Mesothelial cell of epicardium (in vitro differentiated cells): ENCODE data around the gene IER5. TPM values are rescaled to one million over a fixed set of nuclear protein-coding genes. Genes with fewer than 3 reads are reported as not detected.
"Not testable (repeated sequence)": the region's sequence is repeated elsewhere in the genome, so short reads cannot be mapped to it uniquely, and the experiment has no call there.

Source experiments
- DNase-seq, 2 experiments: peaks; one replicate each; pipeline ENCODE4 v3.0.0; 2021; ENCODE audit warnings: low spot score in 2 of 2; ENCODE audit not compliant: unreplicated experiment in 2 of 2
- H3K27ac Mint-ChIP-seq: 2 replicates; pipeline ENCODE4 v1.8.0; 2021; ENCODE audit warnings: mixed read lengths
- H3K27me3 Mint-ChIP-seq: 2 replicates; pipeline ENCODE4 v1.8.0; 2021; ENCODE audit warnings: low read depth, mixed read lengths
- H3K36me3 Mint-ChIP-seq: 2 replicates; pipeline ENCODE4 v1.8.0; 2021; ENCODE audit warnings: mixed read lengths
- H3K4me1 Mint-ChIP-seq: 2 replicates; pipeline ENCODE4 v1.8.0; 2021; ENCODE audit warnings: mixed read lengths
- H3K4me3 Mint-ChIP-seq: 2 replicates; pipeline ENCODE4 v1.8.0; 2021; ENCODE audit warnings: mild to moderate bottlenecking, moderate library complexity, mixed read lengths
- H3K9me3 Mint-ChIP-seq: 2 replicates; pipeline ENCODE4 v1.8.0; 2021; ENCODE audit warnings: mixed read lengths
- CTCF ChIP-seq: fragments of 200-600 bp; sonication (generic); IDR thresholded peaks from one replicate; pipeline ENCODE4 v1.5.0; 2021; ENCODE audit warnings: antibody characterized with exemption; ENCODE audit not compliant: unreplicated experiment
- total RNA-seq: library from RNA; stranded (reverse); gene quantifications from 3 replicates; pipeline ENCODE4 v1.2.1, GENCODE V29; 2021

IER5 gene
- total RNA-seq, 1 donor from 2014 or later: 14.1 TPM

- H3K4me3 Mint-ChIP-seq: no peak overlapping the region
- H3K36me3 Mint-ChIP-seq: no peaks in the 10 kb centered on the region
- DNase-seq: no peak
- H3K27me3 Mint-ChIP-seq: no peaks in the 10 kb centered on the region
- H3K27ac Mint-ChIP-seq: no peak overlapping the region
- H3K4me1 Mint-ChIP-seq: peaks cover 20% of the 10 kb centered on the region
- no peak for TF ChIP-seq CTCF
- no peaks in the 10 kb centered on the region for H3K9me3 Mint-ChIP-seq
Observed at GRCh38 chr1:181114574-181115367, 26.3 kb downstream of the IER5 start.

GRCh38 chr1:181115368-181115684, 26.8 kb downstream of the IER5 start:
- no peak for TF ChIP-seq CTCF
- peaks cover 20% of the 10 kb centered on the region for H3K4me1 Mint-ChIP-seq

DNA sequence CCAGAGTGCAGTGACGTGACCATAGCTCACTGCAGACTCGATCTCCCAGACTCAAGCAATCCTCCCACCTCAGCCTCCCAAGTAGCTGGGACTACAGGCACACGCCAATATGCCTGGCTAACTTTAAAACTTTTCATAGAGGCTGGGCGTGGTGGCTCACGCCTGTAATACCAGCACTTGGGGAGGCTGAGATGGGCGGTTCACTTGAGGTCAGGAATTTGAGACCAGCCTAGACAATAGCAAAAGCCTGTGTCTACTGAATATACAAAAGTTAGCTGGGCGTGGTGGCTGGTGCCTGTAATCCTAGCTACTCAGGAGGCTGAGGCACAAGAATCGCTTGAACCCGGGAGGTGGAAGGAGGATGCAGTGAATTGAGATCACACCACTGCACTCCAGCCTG, 27.5 kb downstream of the IER5 start:
- H3K4me3 Mint-ChIP-seq, H3K27me3 Mint-ChIP-seq: not testable (repeated sequence)
- H3K4me1 Mint-ChIP-seq: peaks cover 26% of the 10 kb centered on the region

More at GRCh38 chr1:181115368-181115684, 26.8 kb downstream of the IER5 start:
- no peaks in the 10 kb centered on the region for H3K27me3 Mint-ChIP-seq
- no peaks in the 10 kb centered on the region for H3K36me3 Mint-ChIP-seq
- H3K9me3 Mint-ChIP-seq: no peaks in the 10 kb centered on the region
- no peak overlapping the region for H3K4me3 Mint-ChIP-seq
- H3K27ac Mint-ChIP-seq: no peak overlapping the region
- DNase-seq: no peak

GRCh38 chr1:181116819-181117390, 28.4 kb downstream of the IER5 start:
- H3K27ac Mint-ChIP-seq: no peak overlapping the region
- no peak for DNase-seq
- H3K27me3 Mint-ChIP-seq: no peaks in the 10 kb centered on the region
- H3K9me3 Mint-ChIP-seq: no peaks in the 10 kb centered on the region
- TF ChIP-seq CTCF: no peak
- H3K4me3 Mint-ChIP-seq: no peak overlapping the region
- no peaks in the 10 kb centered on the region for H3K36me3 Mint-ChIP-seq
- peaks cover 28% of the 10 kb centered on the region for H3K4me1 Mint-ChIP-seq

More for the DNA sequence above, 27.5 kb downstream of the IER5 start:
- not testable (repeated sequence) for DNase-seq, H3K27ac Mint-ChIP-seq, H3K36me3 Mint-ChIP-seq, H3K9me3 Mint-ChIP-seq

- Mint-ChIP-seq H3K4me1 (peaks cover 26% of the 10 kb centered on the region), H3K9me3 (no peaks in the 10 kb centered on the region), H3K36me3 (no peaks in the 10 kb centered on the region), H3K27ac (peak overlapping the region; percentile 59), H3K4me3 (no peak overlapping the region), H3K27me3 (no peaks in the 10 kb centered on the region)
- no peak for DNase-seq
- no peak for TF ChIP-seq CTCF
Observed at GRCh38 chr1:181117648-181118449, 29.3 kb downstream of the IER5 start.
